Ovary (tissue), 9 donors: ENCODE measurements around the gene CLCN1. TPM values are rescaled to one million over a fixed set of nuclear protein-coding genes. Genes with fewer than 3 reads are reported as not detected.
"Not testable (repeated sequence)": the region's sequence is repeated elsewhere in the genome, so short reads cannot be mapped to it uniquely, and the experiment has no call there.

Source experiments
- DNase-seq, 5 donors: peaks; one replicate each; pipeline ENCODE4 v3.0.0-alpha.2; 2019 to 2020
- H3K27ac ChIP-seq, 2 donors: fragments of 200-600 bp; one replicate each; pipeline versions ENCODE4 v1.5.1 to v1.8.0; 2019 to 2022
- H3K27me3 ChIP-seq: fragments of 200-600 bp; one replicate; pipeline ENCODE4 v1.8.0; 2022
- H3K36me3 ChIP-seq: fragments of 200-600 bp; sonication (generic); one replicate; pipeline ENCODE4 v1.5.1; 2019
- H3K4me1 ChIP-seq: one replicate; pipeline ENCODE4 v1.8.1; 2013; ENCODE audit warnings: mild to moderate bottlenecking, moderate library complexity; ENCODE audit not compliant: insufficient read depth
- H3K4me3 ChIP-seq: fragments of 200-600 bp; sonication (generic); one replicate; pipeline ENCODE4 v1.5.1; 2017
- H3K9me3 ChIP-seq, 2 donors: fragments of 200-600 bp in 1 of 2; sonication (generic) in 1 of 2; one replicate each; pipeline versions ENCODE4 v1.5.1 to v1.8.1; 2013 to 2019; ENCODE audit warnings: mild to moderate bottlenecking in 1 of 2, moderate library complexity in 1 of 2
- EP300 ChIP-seq: sonication (generic); formaldehyde crosslinking; IDR thresholded peaks from one replicate; pipeline ENCODE4 v1.6.1; 2017; ENCODE audit warnings: antibody characterized with exemption
- POLR2A ChIP-seq: fragments of 450-650 bp; IDR thresholded peaks from one replicate; pipeline ENCODE4 v1.6.1; 2017; ENCODE audit warnings: antibody characterized with exemption, mild to moderate bottlenecking, moderate library complexity
- WGBS, 3 donors: extraction: QIAGEN DNeasy Blood & Tissue Kit in 1 of 3; methylation state at CpG; one replicate each; pipeline versions ENCODE4 v1.1.5 to v1.1.7; 2013 to 2017; 5-methylcytosine and 5-hydroxymethylcytosine counted together
- intact Hi-C, 4 donors: fragments of 100-400 bp; cut with DNase I; formaldehyde crosslinking; loops; one replicate each; pipeline versions ENCODE4 v1.11.0 to v1.15.1; 2022 to 2023
- polyA plus RNA-seq, 2 donors: library from polyadenylated mRNA; stranded (reverse); fragments of 200-250 nt in 1 of 2; fragments of 350-450 nt in 1 of 2; fragmentation: Illumina TruSeq in 1 of 2; extraction: RNeasy Lipid Tissue Mini Kit (QIAGEN cat#74804) in 1 of 2; gene quantifications; one replicate each; pipeline ENCODE4 v1.2.3, GENCODE V29; 2013 to 2014
- total RNA-seq, 7 donors: library from RNA; depleted of rRNA in 2 of 7; stranded (reverse); fragments of >200 nt in 2 of 7; fragmentation: NEBNext Ultra II Directional in 3 of 7; extraction: Animal tissue kit (Norgen Biotek cat#: 25700) in 3 of 7; gene quantifications; one replicate each; pipeline versions ENCODE4 v1.1.0 to v1.2.4, GENCODE V29; 2016 to 2023
- TF ChIP-seq, protein P1 (sequence below), 3 donors: fragments of 450-650 bp in 2 of 3; fragments of 200-600 bp in 1 of 3; IDR thresholded peaks; one replicate each; pipeline versions ENCODE4 v1.5.1 to v1.8.0; 2016 to 2022; ENCODE audit warnings: antibody characterized with exemption in 3 of 3, mild to moderate bottlenecking in 1 of 3
- donor health status: DM: no; HTN: no; CAD: no; lungs with moderate emphysema.
- donor health status: DM: no; HTN: no; CAD: no.
- donor health status: Bipolar disorder and iron deficiency.
- donor health status: DM: yes; HTN: yes; CAD: no.
- donor health status: DM: no; HTN: no; CAD: no.
- donor health status: DM: yes; HTN: yes; CAD: no.

CLCN1 gene
- total and polyA plus RNA-seq, 9 donors: 0.10 TPM; not detected in 8

DNA sequence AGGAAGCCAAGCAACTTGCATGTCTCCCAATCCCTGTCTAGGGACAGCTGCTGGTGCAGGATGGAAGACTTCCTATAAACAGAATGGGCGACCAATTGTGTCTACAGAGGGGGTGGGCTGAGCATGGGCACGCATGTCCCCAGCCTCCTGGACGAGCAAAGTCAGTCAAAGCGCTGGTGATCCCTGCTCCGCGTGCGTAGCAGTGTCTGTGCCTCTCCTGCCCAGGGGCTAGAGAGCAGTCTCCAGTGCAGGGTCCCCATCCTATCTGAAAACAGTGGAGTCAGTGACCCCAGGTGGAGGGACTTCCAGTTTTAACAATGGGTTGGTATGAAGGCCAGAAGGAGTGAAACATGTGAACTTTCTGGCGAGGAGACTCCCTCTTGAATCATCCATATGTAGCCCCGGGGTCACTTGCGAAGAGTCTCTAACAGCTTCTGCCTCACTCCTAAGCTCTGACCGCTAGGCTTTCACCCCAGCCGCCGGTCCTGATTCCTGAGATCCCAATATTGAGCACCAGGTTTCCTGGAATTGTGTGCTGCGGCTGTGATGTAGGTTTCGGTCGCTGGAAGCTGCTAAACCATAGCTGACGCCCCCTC, 28.5 kb upstream of the CLCN1 start:
- DNase-seq: peak in 2 of 5 donors; percentile 40 to 46
- peak overlapping the region in 1 of 2 donors; percentile 44 for H3K27ac ChIP-seq
- peaks cover 2% of the 10 kb centered on the region for H3K4me1 ChIP-seq
- intact Hi-C loops: no loop called here
- 71 to 75% (median 73%) methylated on average over 17 of the region's 17 CpGs for WGBS, 3 donors
- H3K4me3 ChIP-seq: peak overlapping the region; percentile 72
- H3K36me3 ChIP-seq: no peaks in the 10 kb centered on the region
- no peaks in the 10 kb centered on the region for H3K9me3 ChIP-seq
- no peak for TF ChIP-seq POLR2A
- TF ChIP-seq, protein P1, sequence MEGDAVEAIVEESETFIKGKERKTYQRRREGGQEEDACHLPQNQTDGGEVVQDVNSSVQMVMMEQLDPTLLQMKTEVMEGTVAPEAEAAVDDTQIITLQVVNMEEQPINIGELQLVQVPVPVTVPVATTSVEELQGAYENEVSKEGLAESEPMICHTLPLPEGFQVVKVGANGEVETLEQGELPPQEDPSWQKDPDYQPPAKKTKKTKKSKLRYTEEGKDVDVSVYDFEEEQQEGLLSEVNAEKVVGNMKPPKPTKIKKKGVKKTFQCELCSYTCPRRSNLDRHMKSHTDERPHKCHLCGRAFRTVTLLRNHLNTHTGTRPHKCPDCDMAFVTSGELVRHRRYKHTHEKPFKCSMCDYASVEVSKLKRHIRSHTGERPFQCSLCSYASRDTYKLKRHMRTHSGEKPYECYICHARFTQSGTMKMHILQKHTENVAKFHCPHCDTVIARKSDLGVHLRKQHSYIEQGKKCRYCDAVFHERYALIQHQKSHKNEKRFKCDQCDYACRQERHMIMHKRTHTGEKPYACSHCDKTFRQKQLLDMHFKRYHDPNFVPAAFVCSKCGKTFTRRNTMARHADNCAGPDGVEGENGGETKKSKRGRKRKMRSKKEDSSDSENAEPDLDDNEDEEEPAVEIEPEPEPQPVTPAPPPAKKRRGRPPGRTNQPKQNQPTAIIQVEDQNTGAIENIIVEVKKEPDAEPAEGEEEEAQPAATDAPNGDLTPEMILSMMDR (IDR thresholded peaks at IDR 0.05): no peak
- TF ChIP-seq EP300: no peak
- H3K27me3 ChIP-seq: no peaks in the 10 kb centered on the region

DNA sequence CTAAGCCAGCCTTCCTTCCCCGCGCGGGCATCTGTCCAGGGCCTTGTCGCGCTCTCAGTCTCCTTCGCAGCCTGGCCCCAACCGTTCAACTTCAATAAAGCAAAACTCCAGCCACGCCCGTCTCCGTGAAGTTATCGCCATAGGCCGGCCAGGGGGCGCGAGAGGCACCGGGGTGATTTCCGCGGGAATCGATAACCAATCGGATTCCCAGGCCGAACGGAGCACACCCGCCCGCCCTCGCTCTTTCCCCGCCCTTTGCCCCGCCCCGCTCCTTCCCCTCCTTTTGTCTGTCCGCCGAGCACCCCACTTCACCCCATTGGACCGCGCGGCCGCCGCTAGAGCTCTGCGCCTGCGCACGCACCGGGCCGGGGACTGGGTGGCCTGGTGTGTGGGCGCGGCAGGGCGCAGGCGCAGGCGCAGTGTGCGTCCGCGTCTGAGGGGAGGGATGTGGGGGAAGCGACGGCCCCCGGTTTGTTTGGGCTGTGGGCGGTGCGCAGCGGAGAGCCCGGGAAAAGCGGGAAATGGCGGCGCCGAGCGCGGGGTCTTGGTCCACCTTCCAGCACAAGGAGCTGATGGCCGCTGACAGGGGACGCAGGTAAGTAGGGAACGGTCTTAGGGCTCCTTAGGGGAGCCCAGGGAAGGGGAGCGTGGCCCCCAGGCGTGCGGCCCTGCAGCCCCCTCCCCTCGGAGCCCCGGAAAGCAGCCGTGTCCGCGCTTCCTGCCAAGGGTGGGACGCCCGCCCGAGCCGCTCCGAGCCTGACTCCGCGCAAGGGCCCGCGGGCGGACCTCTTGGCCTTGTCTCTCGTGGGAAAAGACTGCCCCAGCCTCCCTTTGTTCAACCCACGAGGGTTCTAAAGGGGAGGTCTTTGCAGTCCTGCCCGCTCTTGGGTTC, 27.7 kb upstream of the CLCN1 start, which contains the start of gene CASP2:
CASP2 (plus strand) TSS at position 417 of the 892 bp plus-strand sequence; CDS start at position 522, 105 bp downstream.
- H3K9me3 ChIP-seq: no peaks in the 10 kb centered on the region
- intact Hi-C loops: no loop called here
- TF ChIP-seq POLR2A: peak; percentile 63
- TF ChIP-seq, protein P1 (IDR thresholded peaks at IDR 0.05): no peak
- peak; percentile 6 for TF ChIP-seq EP300
- 1 to 2% (median 1%) methylated on average over 70 to 84 of the region's 84 CpGs for WGBS, 3 donors
- H3K4me1 ChIP-seq: peaks cover 2% of the 10 kb centered on the region
- H3K36me3 ChIP-seq: no peaks in the 10 kb centered on the region
- DNase-seq: peak; percentile 96 to 99 (median 98)
- H3K4me3 ChIP-seq: peak within 1 kb of the TSS; percentile 72
- H3K27ac ChIP-seq: peak within 1 kb of the TSS; percentile 75 to 82
- no peaks in the 10 kb centered on the region for H3K27me3 ChIP-seq

DNA sequence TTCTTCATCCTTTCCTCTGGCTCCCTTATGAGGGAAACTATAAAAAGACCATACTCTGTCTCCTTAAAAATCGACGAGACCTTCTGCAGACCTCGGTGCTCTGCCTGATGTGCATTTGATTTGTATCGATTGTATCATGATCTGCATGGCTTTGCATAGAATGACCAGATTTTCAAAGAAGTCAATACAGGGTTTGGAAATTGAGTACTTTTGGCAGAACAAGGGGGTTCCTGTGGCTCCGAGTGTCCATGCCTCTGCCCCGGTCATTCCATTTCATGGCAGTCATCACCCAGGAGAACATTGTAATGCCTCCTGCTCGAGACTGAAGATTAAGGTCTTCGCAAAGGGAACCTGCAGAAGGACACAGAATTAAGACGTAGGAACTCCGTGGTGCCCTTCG, 27.1 kb upstream of the CLCN1 start:
- intact Hi-C loops: no loop called here
- TF ChIP-seq EP300 (no peak), POLR2A (no peak)
- TF ChIP-seq, protein P1 (IDR thresholded peaks at IDR 0.05): no peak
- DNase-seq: no peak
- Histone ChIP-seq H3K4me3 (peak overlapping the region; percentile 72), H3K36me3 (no peaks in the 10 kb centered on the region), H3K9me3 (no peaks in the 10 kb centered on the region), H3K4me1 (peaks cover 2% of the 10 kb centered on the region), H3K27ac (peak overlapping the region; percentile 75 to 82), H3K27me3 (no peaks in the 10 kb centered on the region)
- 1 to 2% (median 1%) methylated on average over 11 of the region's 11 CpGs for WGBS, 3 donors

DNA sequence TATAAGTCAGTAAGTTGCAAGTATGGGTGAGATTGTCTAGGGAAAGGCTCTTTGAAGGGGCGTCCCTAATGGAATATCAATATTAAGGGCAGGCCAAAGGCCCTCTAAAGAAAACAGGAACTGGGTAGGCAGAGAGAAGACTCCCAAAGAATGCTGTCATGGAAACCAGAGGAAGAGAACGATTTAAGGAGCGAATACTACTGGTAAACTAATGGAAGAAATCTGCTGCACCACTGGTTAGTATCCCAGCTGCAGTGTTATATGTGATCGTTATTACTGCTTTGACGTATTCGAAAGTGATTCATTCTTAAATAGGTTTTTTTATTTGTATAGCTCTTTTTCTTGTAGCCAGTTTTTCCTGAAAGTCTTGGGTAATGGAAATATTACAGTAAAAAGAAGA, 26.5 kb upstream of the CLCN1 start:
- no peak for DNase-seq
- no peak overlapping the region for H3K27ac ChIP-seq

DNA sequence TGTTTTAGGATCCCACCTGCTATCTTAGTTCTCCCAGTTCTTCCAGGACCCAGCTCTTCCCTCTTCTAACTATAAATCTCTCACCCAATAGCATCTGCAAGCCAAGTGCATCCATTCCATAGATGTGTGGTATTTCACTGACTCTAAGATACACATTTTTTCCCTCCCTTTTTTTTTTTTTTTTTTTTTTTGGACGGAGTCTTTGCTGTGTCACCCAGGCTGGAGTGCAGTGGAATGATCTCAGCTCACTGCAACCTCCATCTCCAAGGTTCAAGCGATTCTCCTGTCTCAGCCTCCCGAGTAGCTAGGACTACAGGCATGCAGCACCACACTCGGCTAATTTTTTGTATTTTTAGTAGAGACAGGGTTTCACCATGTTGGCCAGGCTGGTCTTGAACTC, 26.0 kb upstream of the CLCN1 start:
- 55 to 61% (median 58%) methylated on average over 4 of the region's 4 CpGs for WGBS, 3 donors
- H3K4me3 ChIP-seq, H3K36me3 ChIP-seq, H3K27me3 ChIP-seq, H3K9me3 ChIP-seq, H3K27ac ChIP-seq, intact Hi-C loops, DNase-seq, H3K4me1 ChIP-seq: not testable (repeated sequence)

More for the DNA sequence above, 26.5 kb upstream of the CLCN1 start:
- TF ChIP-seq EP300 (no peak), POLR2A (no peak)
- TF ChIP-seq, protein P1 (IDR thresholded peaks at IDR 0.05): no peak
- intact Hi-C loops: no loop called here
- Histone ChIP-seq H3K36me3 (no peaks in the 10 kb centered on the region), H3K4me1 (peaks cover 2% of the 10 kb centered on the region), H3K4me3 (peak overlapping the region; percentile 72), H3K9me3 (no peaks in the 10 kb centered on the region), H3K27me3 (no peaks in the 10 kb centered on the region)
- 19 to 26% (median 26%) methylated on average over 6 of the region's 6 CpGs for WGBS, 3 donors
